GM12872 (cell line): Measurements from ENCODE around the gene CASQ1.

Source experiments
- TF ChIP-seq, protein P1 (sequence below): IDR thresholded peaks from 3 replicates; pipeline ENCODE4 v1.5.1; 2011; ENCODE audit warnings: low read depth, mild to moderate bottlenecking, low read length, moderate library complexity; ENCODE audit not compliant: insufficient read depth

CASQ1 gene

DNA sequence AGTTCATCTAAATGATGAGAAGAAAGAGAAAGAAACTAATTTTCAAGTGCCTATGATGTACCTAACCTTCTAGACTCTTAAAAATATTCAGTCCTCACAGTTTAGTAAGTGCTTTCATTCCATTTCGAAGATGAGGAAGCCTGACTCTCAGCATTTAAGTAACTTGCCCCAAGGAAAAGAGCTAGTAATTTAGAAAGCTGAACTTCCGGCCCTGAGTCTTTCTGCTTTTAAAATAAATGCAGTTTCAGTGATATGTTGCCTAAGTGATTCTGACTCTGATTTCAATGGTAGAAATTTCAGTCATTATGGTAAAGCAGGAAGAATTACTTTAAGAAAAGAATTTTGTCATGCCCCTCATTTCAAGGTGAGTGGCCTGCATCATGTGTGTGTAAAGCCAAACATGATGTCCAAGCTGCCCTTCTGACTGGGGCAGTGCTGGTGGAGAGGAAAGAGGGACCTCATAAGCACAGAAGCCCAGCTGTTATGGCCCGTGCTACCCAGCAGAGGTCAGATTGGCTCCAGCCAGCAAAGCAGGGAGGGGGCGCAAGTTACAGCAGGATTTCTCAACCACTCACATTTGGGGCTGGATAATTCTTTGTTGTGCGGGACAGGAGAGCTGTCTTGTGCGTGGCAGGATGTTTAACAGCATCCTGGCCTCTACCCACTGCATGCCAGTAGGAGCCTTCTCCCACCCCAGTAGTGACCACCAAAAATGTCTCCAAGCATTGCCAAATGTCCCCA is 28.2 kb upstream of the CASQ1 start:
- TF ChIP-seq, protein P1, sequence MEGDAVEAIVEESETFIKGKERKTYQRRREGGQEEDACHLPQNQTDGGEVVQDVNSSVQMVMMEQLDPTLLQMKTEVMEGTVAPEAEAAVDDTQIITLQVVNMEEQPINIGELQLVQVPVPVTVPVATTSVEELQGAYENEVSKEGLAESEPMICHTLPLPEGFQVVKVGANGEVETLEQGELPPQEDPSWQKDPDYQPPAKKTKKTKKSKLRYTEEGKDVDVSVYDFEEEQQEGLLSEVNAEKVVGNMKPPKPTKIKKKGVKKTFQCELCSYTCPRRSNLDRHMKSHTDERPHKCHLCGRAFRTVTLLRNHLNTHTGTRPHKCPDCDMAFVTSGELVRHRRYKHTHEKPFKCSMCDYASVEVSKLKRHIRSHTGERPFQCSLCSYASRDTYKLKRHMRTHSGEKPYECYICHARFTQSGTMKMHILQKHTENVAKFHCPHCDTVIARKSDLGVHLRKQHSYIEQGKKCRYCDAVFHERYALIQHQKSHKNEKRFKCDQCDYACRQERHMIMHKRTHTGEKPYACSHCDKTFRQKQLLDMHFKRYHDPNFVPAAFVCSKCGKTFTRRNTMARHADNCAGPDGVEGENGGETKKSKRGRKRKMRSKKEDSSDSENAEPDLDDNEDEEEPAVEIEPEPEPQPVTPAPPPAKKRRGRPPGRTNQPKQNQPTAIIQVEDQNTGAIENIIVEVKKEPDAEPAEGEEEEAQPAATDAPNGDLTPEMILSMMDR = peak; percentile 64

GRCh38 chr1:160162931-160163330 is 27.4 kb upstream of the CASQ1 start:
- TF ChIP-seq, protein P1 = no peak

DNA sequence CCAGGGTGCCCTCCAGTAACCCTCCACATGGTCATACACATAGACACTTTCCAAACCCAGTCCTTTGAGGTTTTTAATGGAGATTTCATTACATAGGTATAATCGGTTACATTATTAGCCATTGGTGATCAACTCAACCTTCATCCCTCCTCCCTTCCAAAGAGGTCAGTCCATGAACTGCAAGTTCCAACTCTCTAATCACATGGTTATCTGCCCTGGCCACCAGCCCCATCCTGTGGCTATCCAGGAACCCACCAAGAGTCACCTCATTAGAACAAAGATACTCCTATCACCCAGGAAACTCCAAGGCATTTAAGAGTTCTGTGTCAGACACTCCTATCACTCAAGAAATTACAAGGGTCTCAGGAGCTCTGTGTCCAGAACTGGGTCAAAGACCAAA is 26.8 kb upstream of the CASQ1 start:
- TF ChIP-seq, protein P1 = no peak

GRCh38 chr1:160164121-160164520 is 26.3 kb upstream of the CASQ1 start:
- TF ChIP-seq, protein P1 = no peak

GRCh38 chr1:160166166-160166868 is 24.1 kb upstream of the CASQ1 start:
- TF ChIP-seq, protein P1 = no peak

DNA sequence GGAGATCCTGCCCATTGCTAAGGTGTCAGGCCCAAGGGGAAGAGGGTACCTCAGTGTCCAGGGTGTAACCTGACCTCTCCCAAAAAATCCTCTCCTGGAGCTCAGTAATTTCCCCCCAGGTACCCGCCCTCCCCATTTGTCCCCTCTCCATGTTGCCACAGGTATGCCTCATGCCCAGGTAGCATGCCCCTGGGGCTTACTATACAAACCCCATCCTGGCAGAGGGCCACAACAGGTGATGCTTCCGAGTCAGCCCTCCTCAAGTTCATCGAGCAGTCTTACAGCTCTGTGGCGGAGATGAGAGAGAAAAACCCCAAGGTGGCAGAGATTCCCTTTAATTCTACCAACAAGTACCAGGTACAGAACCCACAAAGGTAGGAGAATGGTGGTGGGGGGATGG is 23.3 kb upstream of the CASQ1 start:
- TF ChIP-seq, protein P1 = no peak

- TF ChIP-seq, protein P1 = 0 out of 3 replicates have a peak, but pooled peaks have one; percentile 18
Measured at GRCh38 chr1:160167580-160167979, 22.8 kb upstream of the CASQ1 start.
